ENCODE data around the gene SUMO4. TPM values are rescaled to one million over a fixed set of nuclear protein-coding genes. Genes with fewer than 3 reads are reported as not detected.

Gene SUMO4
- total RNA-seq: 2.7 and 3.6 TPM in 2 replicates
- long read RNA-seq, partial matches to known transcripts: 0 of 1 reads
- long read RNA-seq, other reads (novel, unspliced or antisense): 0 of 1 reads

GRCh38 chr6:149400050-149400449, at the start of gene SUMO4:
TSS of gene SUMO4 (plus strand) at chr6:149400262. CDS start at chr6:149400392, 130 bp downstream.
- no peak for DNase-seq (ENCODE audit: low spot score, unreplicated experiment)
- peaks cover 14% of the 10 kb centered on the region for H3K9me3 Mint-ChIP-seq (ENCODE audit: low read depth)
- peaks cover 61% of the 10 kb centered on the region for H3K36me3 Mint-ChIP-seq (ENCODE audit: insufficient read depth)
- no peak within 1 kb of the TSS for H3K4me3 Mint-ChIP-seq (ENCODE audit: low read depth)
- no peak within 1 kb of the TSS for H3K27ac Mint-ChIP-seq
- peaks cover 3% of the 10 kb centered on the region for H3K4me1 Mint-ChIP-seq (ENCODE audit: low read depth)
- TF ChIP-seq CTCF (IDR thresholded peaks at IDR 0.05; ENCODE audit: unreplicated experiment): no peak
- no peaks in the 10 kb centered on the region for H3K27me3 Mint-ChIP-seq

- H3K4me1 Mint-ChIP-seq (ENCODE audit: low read depth): peaks cover 22% of the 10 kb centered on the region
- no peak overlapping the region for H3K27ac Mint-ChIP-seq
- H3K27me3 Mint-ChIP-seq: no peaks in the 10 kb centered on the region
- no peak for TF ChIP-seq CTCF (IDR thresholded peaks at IDR 0.05; ENCODE audit: unreplicated experiment)
- no peak overlapping the region for H3K4me3 Mint-ChIP-seq (ENCODE audit: low read depth)
- no peak for DNase-seq (ENCODE audit: low spot score, unreplicated experiment)
- no peaks in the 10 kb centered on the region for H3K36me3 Mint-ChIP-seq (ENCODE audit: insufficient read depth)
- no peaks in the 10 kb centered on the region for H3K9me3 Mint-ChIP-seq (ENCODE audit: low read depth)
These were observed 46.1 kb upstream of the SUMO4 start for GRCh38 chr6:149354009-149354408.

GRCh38 chr6:149356081-149356750, 43.8 kb upstream of the SUMO4 start:
- no peak for TF ChIP-seq CTCF (IDR thresholded peaks at IDR 0.05; ENCODE audit: unreplicated experiment)

GRCh38 chr6:149357726-149358538, 42.1 kb upstream of the SUMO4 start:
- no peak overlapping the region for H3K27ac Mint-ChIP-seq
- no peak overlapping the region for H3K4me3 Mint-ChIP-seq (ENCODE audit: low read depth)
- TF ChIP-seq CTCF (IDR thresholded peaks at IDR 0.05; ENCODE audit: unreplicated experiment): no peak
- H3K27me3 Mint-ChIP-seq: no peaks in the 10 kb centered on the region
- H3K4me1 Mint-ChIP-seq (ENCODE audit: low read depth): peaks cover 13% of the 10 kb centered on the region
- H3K36me3 Mint-ChIP-seq (ENCODE audit: insufficient read depth): peaks cover 7% of the 10 kb centered on the region
- DNase-seq (ENCODE audit: low spot score, unreplicated experiment): no peak
- peaks cover 4% of the 10 kb centered on the region for H3K9me3 Mint-ChIP-seq (ENCODE audit: low read depth)

More at GRCh38 chr6:149356081-149356750, 43.8 kb upstream of the SUMO4 start:
- Mint-ChIP-seq H3K27ac (no peak overlapping the region), H3K27me3 (no peaks in the 10 kb centered on the region), H3K9me3 (ENCODE audit: low read depth) (no peaks in the 10 kb centered on the region), H3K36me3 (ENCODE audit: insufficient read depth) (peaks cover 4% of the 10 kb centered on the region), H3K4me1 (ENCODE audit: low read depth) (peaks cover 17% of the 10 kb centered on the region), H3K4me3 (ENCODE audit: low read depth) (no peak overlapping the region)
- DNase-seq (ENCODE audit: low spot score, unreplicated experiment): no peak

- Mint-ChIP-seq H3K4me3 (ENCODE audit: low read depth) (no peak overlapping the region), H3K27ac (no peak overlapping the region), H3K27me3 (no peaks in the 10 kb centered on the region), H3K9me3 (ENCODE audit: low read depth) (peaks cover 4% of the 10 kb centered on the region), H3K36me3 (ENCODE audit: insufficient read depth) (peaks cover 7% of the 10 kb centered on the region), H3K4me1 (ENCODE audit: low read depth) (peaks cover 15% of the 10 kb centered on the region)
- no peak for TF ChIP-seq CTCF (IDR thresholded peaks at IDR 0.05; ENCODE audit: unreplicated experiment)
- no peak for DNase-seq (ENCODE audit: low spot score, unreplicated experiment)
These were observed 40.6 kb upstream of the SUMO4 start for GRCh38 chr6:149359440-149359839.

Data from progenitor cell of endocrine pancreas (in vitro differentiated cells).